Neural cell (in vitro differentiated cells): Measurements from ENCODE around the gene ITPRID2.

Source experiments
- CTCF ChIP-seq: fragments of 450-650 bp; IDR thresholded peaks from 2 replicates; pipeline ENCODE4 v1.5.1; 2014; ENCODE audit warnings: antibody characterized with exemption, mild to moderate bottlenecking, moderate library complexity; ENCODE audit not compliant: poor library complexity, severe bottlenecking
- EP300 ChIP-seq: fragments of 450-650 bp; conservative IDR thresholded peaks from 2 replicates; pipeline ENCODE4 v1.6.1; 2014; ENCODE audit warnings: antibody characterized with exemption, mild to moderate bottlenecking, moderate library complexity; ENCODE audit not compliant: poor library complexity, severe bottlenecking
- EZH2 ChIP-seq: fragments of 200-600, 300-800 bp; shearing (Covaris generic), sonication (generic); IDR thresholded peaks from 2 replicates; pipeline ENCODE4 v1.6.1; 2014; ENCODE audit warnings: antibody characterized with exemption, low read length, borderline replicate concordance, mild to moderate bottlenecking; ENCODE audit not compliant: insufficient read depth, poor library complexity, severe bottlenecking
- POLR2AphosphoS5 ChIP-seq: IDR thresholded peaks from 2 replicates; pipeline ENCODE4 v1.6.1; 2012
- REST ChIP-seq: IDR thresholded peaks from 2 replicates; pipeline ENCODE4 v1.6.1; 2012; ENCODE audit warnings: borderline replicate concordance
- TAF1 ChIP-seq: IDR thresholded peaks from 2 replicates; pipeline ENCODE4 v1.6.1; 2012; ENCODE audit warnings: low read depth

- TF ChIP-seq CTCF = peak; percentile 46
- TF ChIP-seq EZH2 = no peak
- TF ChIP-seq REST = no peak
- no peak for TF ChIP-seq TAF1
- no peak for TF ChIP-seq EP300
- TF ChIP-seq POLR2AphosphoS5 = no peak
These were observed 62.5 kb downstream of the ITPRID2 start for GRCh38 chr2:181953881-181954537.
